OCI-LY3 (cell line): ENCODE measurements around the gene GPHN.

Source experiments
- CTCF ChIP-seq: fragments of 200-600, 300-600 bp; sonication (generic); IDR thresholded peaks from 2 replicates; pipeline ENCODE4 v1.5.1; 2014; ENCODE audit warnings: antibody characterized with exemption, low read length, low read depth
- EZH2phosphoT487 ChIP-seq: fragments of 200-600 bp; shearing (Covaris generic); IDR thresholded peaks from 2 replicates; pipeline ENCODE4 v1.6.1; 2018; ENCODE audit warnings: antibody characterized with exemption, mixed run types, low read depth

GRCh38 chr14:66482873-66483272, 25.1 kb upstream of the GPHN start:
- TF ChIP-seq EZH2phosphoT487, result no peak
- TF ChIP-seq CTCF, result no peak
